ENCODE results near the gene CDH13. TPM values are rescaled to one million over a fixed set of nuclear protein-coding genes. Genes with fewer than 3 reads are reported as not detected.

Gene CDH13
- total RNA-seq, 2 donors from 2014 or later, result 2.4 to 6.3 TPM

- TF ChIP-seq, protein P1, sequence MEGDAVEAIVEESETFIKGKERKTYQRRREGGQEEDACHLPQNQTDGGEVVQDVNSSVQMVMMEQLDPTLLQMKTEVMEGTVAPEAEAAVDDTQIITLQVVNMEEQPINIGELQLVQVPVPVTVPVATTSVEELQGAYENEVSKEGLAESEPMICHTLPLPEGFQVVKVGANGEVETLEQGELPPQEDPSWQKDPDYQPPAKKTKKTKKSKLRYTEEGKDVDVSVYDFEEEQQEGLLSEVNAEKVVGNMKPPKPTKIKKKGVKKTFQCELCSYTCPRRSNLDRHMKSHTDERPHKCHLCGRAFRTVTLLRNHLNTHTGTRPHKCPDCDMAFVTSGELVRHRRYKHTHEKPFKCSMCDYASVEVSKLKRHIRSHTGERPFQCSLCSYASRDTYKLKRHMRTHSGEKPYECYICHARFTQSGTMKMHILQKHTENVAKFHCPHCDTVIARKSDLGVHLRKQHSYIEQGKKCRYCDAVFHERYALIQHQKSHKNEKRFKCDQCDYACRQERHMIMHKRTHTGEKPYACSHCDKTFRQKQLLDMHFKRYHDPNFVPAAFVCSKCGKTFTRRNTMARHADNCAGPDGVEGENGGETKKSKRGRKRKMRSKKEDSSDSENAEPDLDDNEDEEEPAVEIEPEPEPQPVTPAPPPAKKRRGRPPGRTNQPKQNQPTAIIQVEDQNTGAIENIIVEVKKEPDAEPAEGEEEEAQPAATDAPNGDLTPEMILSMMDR (IDR thresholded peaks at IDR 0.05), result no peak
These were observed 197.6 kb downstream of the CDH13 start for GRCh38 chr16:82824408-82824807.

DNA sequence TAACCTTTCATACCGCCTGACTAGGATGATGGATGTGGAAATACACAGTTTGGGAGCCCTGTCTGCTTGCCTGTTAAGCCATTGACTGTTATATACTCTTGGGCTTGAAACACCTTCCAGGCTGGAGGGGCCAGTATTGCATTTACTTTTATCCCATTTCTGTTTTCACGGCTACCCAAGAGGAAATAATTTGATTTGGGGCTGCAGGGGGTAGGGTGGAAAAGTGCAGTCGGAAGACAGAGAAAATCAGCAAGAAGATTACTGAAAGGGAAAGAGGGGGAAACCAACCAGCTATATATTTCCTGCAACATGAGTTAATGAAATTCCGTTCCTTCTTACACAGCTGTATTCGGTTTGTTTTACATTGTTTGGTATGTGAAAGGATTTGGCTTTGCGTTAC, 202.5 kb downstream of the CDH13 start:
- Histone ChIP-seq H3K9ac (ENCODE audit: low read depth in 2 of 2, low read length in 2 of 2) (no peak overlapping the region), H3K4me1 (no peaks in the 10 kb centered on the region), H3K9me3 (no peaks in the 10 kb centered on the region), H3K27me3 (no peaks in the 10 kb centered on the region), H3K36me3 (no peaks in the 10 kb centered on the region), H3K4me3 (no peak overlapping the region), H3K27ac (no peak overlapping the region)
- TF ChIP-seq, protein P1 (IDR thresholded peaks at IDR 0.05), result no peak
- no peak for DNase-seq
- intact Hi-C loops (cut with DNase I), result no loop called here

More at GRCh38 chr16:82824408-82824807, 197.6 kb downstream of the CDH13 start:
- intact Hi-C loops (cut with DNase I), result no loop called here
- Histone ChIP-seq H3K27me3 (no peaks in the 10 kb centered on the region), H3K36me3 (no peaks in the 10 kb centered on the region), H3K27ac (no peak overlapping the region), H3K9ac (ENCODE audit: low read depth in 2 of 2, low read length in 2 of 2) (no peak overlapping the region), H3K9me3 (no peaks in the 10 kb centered on the region), H3K4me1 (no peaks in the 10 kb centered on the region), H3K4me3 (no peak overlapping the region)
- DNase-seq, result no peak

GRCh38 chr16:82830944-82831343, 204.2 kb downstream of the CDH13 start:
- Histone ChIP-seq H3K9me3 (no peaks in the 10 kb centered on the region), H3K36me3 (no peaks in the 10 kb centered on the region), H3K4me1 (no peaks in the 10 kb centered on the region), H3K4me3 (no peak overlapping the region), H3K9ac (ENCODE audit: low read depth in 2 of 2, low read length in 2 of 2) (no peak overlapping the region), H3K27me3 (no peaks in the 10 kb centered on the region), H3K27ac (no peak overlapping the region)
- DNase-seq, result no peak
- intact Hi-C loops (cut with DNase I), result no loop called here
- TF ChIP-seq, protein P1 (IDR thresholded peaks at IDR 0.05), result no peak

GRCh38 chr16:82832821-82833220, 206.1 kb downstream of the CDH13 start:
- H3K27ac ChIP-seq, result no peak overlapping the region
- H3K9me3 ChIP-seq, result no peaks in the 10 kb centered on the region
- H3K27me3 ChIP-seq, result no peaks in the 10 kb centered on the region
- H3K9ac ChIP-seq (ENCODE audit: low read depth in 2 of 2, low read length in 2 of 2), result no peak overlapping the region
- no peaks in the 10 kb centered on the region for H3K4me1 ChIP-seq
- no peak for DNase-seq
- H3K4me3 ChIP-seq, result no peak overlapping the region
- TF ChIP-seq, protein P1 (IDR thresholded peaks at IDR 0.05), result no peak
- H3K36me3 ChIP-seq, result no peaks in the 10 kb centered on the region
- intact Hi-C loops (cut with DNase I), result no loop called here

GRCh38 chr16:82833378-82833993, 206.7 kb downstream of the CDH13 start:
- DNase-seq, result no peak
- intact Hi-C loops (cut with DNase I), result no loop called here
- no peaks in the 10 kb centered on the region for H3K27me3 ChIP-seq
- H3K36me3 ChIP-seq, result no peaks in the 10 kb centered on the region
- no peaks in the 10 kb centered on the region for H3K4me1 ChIP-seq
- no peak overlapping the region for H3K27ac ChIP-seq
- H3K9ac ChIP-seq (ENCODE audit: low read depth in 2 of 2, low read length in 2 of 2), result no peak overlapping the region
- no peak overlapping the region for H3K4me3 ChIP-seq
- TF ChIP-seq, protein P1 (IDR thresholded peaks at IDR 0.05), result no peak
- H3K9me3 ChIP-seq, result no peaks in the 10 kb centered on the region
